ENCODE results near the gene PSMB7.
"Not testable (repeated sequence)": the region's sequence is repeated elsewhere in the genome, so short reads cannot be mapped to it uniquely, and the experiment has no call there.

Gene PSMB7

DNA sequence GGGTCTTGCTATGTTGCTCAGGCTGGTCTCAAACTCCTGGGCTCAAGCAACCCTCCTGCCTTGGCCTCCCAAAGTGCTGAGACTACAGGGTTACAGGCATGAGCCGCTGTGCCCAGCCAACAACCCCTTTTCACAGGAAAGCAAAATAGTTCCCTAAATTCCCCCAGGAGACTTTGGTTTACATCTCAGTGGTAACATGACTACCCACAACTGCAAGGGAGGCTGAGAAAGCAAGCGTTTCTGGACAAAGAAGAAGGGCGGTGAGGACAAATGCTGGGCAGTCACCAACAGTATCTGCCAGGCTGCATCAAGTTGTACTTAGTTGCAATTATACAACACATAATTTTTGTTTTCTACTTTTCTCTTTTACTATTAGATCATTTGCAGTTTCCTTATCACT is 27.6 kb upstream of the PSMB7 start:
- DNase-seq = no peak

DNA sequence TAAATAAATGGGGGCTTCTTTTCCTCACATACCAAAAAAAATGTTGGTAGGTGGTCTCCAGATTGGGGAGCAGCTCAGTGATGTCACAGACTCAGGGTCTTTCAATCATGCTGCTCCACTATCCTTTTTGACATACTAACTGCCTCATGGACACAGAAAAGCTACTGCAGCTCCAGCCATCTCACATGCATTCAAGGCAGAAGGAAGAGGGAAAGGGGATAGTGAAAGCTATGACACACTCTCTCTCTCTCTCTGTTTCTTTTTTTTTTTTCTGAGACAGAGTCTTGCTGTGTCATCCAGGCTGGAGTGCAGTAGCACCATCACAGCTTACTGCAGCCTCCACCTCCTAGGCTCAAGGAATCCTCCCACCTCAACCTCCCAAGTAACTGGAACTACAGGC is 27.1 kb upstream of the PSMB7 start:
- no peak for DNase-seq

DNA sequence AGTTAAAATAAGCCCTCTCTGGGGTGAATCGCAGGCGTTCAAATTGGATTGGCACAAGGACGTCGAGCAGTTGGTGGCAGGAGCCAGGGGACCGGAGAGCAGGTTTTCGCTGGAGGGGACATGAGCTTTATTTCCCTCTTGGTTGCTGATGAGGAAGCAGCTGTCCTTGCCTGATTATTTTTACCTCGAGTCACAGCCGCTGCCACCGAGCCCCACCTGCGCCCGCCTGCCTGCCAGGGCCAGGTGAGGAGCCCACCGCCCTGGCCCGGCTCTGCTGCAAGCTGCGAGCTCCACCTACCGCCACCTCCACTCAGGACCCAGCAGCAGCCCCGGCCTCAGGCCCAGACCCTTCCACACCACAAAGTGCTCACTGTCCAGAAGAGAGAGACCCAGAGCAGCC is 26.0 kb upstream of the PSMB7 start:
- no peak for DNase-seq

DNA sequence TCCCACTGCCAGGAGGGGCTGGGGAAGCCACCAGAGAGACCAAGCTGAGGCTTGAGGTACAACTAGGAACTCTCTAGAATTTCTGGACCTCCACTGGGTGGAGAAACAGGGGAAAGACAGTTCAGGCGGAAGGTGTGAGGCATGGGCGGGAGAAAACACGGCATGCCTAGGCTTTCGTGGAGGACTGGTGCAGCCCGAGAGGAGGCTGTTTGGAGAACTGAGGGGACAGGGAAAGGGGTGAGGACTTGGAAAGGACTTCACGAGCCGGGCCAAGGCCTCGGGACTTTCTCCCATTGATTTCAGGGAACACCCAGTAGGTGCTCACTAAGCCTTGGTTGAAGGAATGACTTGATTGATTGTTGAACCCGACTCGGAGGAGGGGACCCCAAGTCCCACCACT is 25.5 kb upstream of the PSMB7 start:
- no peak for DNase-seq

DNA sequence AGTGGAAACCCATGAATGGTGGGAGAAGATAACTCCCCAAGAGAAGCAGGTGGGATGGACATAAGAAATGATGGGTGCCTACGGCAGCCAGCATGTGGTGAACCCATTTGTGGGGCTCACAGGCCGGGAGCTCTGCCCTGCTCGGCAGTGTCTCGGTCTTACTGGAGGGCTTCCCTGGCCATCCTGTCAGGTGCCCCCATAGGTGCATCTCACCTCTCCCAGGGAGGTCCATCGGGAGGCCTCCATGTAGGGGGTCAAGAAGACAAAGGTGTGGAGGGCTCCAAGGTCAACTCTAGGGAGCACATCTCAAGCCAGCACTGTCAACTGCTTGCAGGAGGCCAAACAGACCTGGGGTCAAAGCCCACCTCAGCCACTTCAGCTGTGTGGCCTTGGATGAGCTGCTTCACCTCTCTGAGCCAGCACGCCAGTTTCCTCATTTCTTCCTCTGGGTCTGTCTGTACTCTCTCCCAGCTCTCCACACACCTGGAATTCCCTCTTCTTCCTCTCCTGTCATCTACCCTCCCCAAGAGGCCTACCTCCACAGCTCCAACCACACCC is 24.5 kb upstream of the PSMB7 start:
- no peak for DNase-seq

DNA sequence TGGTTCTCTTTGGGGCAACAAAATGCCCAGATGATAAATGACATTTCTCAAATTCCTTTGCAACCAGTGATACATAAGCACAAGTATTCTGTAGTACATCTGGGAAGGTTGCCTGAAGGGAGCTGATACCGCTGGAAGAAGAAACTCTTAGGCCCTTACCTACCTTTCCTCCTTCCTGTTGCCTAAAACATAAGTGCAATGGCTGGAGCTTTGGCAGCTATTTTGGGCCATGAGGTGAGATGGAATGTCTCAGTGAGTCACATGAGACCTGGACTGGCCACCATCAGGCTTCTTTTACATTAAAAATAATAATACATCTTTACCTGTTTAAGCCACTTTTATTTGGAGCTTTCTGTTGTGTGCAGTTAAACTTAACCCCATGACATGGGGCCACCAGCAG is 23.8 kb upstream of the PSMB7 start:
- no peak for DNase-seq

DNA sequence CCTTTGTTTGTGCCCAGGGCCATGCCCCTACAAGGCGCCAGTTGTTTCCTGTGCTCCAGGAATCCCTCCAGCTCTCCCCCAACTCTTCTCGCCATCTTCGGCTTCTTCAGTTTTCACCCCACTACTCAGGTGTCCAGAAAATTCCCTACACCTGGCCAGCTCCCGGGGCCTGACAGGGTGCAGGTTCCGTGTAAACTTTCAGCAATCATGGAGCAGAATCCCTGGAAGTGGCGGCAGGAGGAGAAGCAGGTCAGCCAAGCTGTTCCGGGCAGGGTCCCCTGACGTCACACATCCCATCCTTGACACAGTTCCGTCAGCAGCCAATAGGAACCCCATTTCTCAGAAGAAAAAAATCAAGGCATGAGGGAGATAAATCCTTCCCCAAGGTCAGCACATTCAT is 22.8 kb upstream of the PSMB7 start:
- DNase-seq = no peak

GRCh38 chr9:124437086-124437485 is 21.8 kb upstream of the PSMB7 start:
- DNase-seq = no peak

- DNase-seq = no peak
Observed at GRCh38 chr9:124436320-124436719, 21.1 kb upstream of the PSMB7 start.

DNA sequence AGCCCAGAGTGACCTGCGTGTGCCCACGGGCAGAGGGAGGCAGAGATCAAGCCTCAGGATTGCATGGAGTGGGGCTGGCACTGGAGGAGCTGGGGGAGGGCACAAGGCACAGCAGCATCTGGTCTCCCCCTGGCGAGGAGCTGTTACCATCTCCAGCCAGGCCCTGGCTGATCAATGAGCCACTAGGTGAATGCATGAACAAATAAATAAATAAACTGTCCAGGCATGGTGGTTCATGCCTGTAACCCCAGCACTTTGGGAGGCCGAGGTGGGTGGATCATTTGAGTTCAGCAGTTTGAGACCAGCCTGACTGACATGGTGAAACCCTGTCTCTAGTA is 14.3 kb upstream of the PSMB7 start:
- no peak for DNase-seq

- no peak for DNase-seq
Observed at GRCh38 chr9:124428751-124429529, 13.7 kb upstream of the PSMB7 start.

DNA sequence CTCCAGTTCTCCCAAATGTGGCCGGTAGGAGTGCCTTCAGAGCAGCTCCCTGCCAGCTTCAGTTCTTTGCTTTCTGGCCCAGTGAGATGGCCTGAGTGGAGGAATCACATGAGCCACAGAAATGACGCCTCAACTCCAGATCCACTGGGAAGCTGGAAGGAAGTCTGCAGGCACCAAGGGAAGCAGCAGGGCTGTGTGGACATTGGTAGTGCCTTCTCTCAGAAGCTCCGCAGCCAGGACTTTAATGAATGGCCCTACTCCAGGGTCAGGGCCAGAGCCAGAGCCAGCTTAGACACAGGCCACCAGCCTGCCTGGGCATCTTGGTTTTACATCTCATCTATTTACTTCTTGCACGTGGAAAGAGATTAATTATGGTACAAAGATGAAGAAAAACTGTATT is 12.0 kb upstream of the PSMB7 start:
- no peak for DNase-seq

GRCh38 chr9:124426361-124426760 is 11.1 kb upstream of the PSMB7 start:
- no peak for DNase-seq

DNA sequence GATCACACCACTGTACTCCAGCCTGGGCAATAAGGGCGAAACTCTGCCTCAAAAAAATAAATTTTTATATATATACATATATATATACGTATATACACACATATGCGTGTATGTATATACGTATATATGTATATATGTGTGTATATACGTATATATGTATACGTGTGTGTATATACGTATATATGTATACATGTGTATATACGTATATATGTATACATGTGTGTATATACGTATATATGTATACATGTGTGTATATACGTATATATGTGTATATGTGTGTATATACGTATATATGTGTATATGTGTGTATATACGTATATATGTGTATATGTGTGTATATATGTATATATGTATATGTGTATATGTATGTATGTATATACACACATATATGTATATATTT is 10.5 kb upstream of the PSMB7 start:
- DNase-seq = not testable (repeated sequence)

GRCh38 chr9:124423591-124423990 is 8.3 kb upstream of the PSMB7 start:
- no peak for DNase-seq

- DNase-seq = no peak
Observed at GRCh38 chr9:124423155-124423554, 7.9 kb upstream of the PSMB7 start.

- no peak for DNase-seq
Observed at GRCh38 chr9:124420991-124421543, 5.8 kb upstream of the PSMB7 start.

DNA sequence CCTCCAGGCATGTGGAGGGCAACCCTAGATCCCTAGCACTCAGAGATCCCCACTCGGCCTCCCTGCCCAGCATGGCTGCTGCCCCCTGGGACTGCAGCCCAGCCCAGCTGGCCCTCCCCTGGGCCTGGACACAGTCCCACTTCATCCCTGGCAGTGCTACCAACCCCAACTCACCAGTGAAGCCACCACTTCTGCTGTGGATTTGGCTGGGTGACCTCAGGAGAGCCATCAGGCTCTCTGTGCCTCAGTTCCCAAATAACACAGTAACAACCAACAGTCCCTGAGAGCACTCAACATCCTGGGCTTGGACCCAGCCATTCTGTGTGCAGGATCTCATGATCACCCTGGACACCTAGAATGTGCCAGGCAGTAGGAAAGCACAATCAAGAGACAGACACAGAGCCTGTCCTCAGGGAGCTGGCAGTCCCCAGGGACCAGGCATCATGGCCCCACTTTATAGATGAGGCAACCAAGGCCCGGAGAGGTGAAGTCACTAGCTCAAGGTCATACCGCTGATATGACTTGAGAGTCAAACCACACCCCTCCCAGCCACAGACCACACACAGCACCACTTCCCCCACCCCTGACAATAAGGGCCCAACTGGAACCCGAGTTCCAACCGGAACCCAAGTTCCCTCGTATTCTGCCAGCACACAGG is 4.7 kb upstream of the PSMB7 start:
- DNase-seq = no peak

DNA sequence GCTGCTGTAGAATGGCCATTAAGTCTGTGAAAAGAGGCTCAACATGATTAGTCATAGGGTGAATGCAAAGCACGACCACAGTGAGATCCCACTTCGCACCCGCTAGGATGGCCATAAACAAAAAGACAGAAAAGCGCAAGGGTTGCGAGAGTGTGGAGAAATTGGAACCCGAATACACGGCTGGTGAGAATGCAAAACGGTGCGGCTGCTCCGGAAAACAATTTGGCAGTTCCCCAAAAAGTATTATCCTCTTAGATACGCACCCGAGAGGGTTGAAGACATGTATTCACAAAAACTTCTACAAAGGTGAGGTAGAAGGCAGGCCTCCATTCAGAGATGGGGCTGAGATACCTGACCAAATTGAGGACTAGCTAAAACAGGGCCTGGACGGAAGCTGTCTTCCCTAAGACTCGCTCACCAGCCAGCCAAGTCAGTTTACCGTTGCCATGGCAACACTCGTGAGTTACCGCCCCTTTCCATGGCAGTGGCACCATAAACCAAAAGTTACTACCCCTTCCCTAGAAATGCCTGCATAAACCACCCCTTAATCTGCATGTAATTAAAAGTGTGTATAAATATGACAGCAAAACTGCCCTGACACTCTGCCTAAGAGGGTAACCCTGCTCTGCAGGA is 726 bp upstream of the PSMB7 start:
- DNase-seq = no peak

GRCh38 chr9:124414612-124415011 is 630 bp downstream of the PSMB7 start:
- DNase-seq = no peak

- no peak for DNase-seq
Observed at GRCh38 chr9:124412228-124412575, 3.0 kb downstream of the PSMB7 start.

DNA sequence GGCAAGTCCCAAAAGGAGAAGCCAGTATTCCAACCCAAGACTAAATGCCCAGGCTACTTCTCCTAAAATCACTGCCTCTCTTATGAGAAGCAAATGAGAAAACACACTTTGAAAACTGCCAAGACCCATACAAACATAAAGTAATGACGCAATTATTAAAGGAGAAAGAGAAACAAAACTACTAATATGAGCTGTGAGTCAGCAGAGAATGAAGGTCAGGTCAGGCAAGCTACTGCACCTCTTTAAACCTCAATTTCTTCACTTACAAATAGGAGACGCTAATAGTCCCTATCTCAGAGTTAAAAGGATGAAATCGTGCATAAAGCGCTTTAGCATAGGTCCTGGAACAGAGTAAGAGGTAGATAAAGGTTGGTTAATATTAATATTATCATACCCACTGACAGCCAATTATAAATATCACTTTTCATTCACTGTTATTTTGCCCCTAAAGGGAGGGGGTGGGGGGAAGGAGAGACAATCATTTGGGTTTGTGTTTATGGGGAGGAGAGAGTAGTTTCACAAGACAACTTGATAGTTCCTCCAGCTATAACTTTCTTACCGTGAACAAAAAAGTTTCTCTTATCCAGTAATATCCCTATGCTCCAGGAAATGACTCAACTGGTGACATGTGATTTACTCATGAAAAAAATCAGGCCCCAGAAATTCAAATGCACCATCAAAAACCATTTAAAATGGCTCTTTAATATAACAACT is 3.6 kb downstream of the PSMB7 start:
- no peak for DNase-seq

GRCh38 chr9:124410321-124410913 is 4.8 kb downstream of the PSMB7 start:
- DNase-seq = no peak

All from left hindlimb (tissue), 1 donor.